ENCODE data around the gene MELTF. TPM values are rescaled to one million over a fixed set of nuclear protein-coding genes. Genes with fewer than 3 reads are reported as not detected.

MELTF gene
- total RNA-seq, 4 donors from 2014 or later = 5.0 to 11.5 (median 9.0) TPM

- 70% methylated on average over 16 of the region's 47 CpGs; no CpG with 5 or more reads in 1 of the 2 donors for WGBS, 2 donors (ENCODE audit: low coverage in 1 of 2)
- H3K9me3 ChIP-seq = no peaks in the 10 kb centered on the region
- no peaks in the 10 kb centered on the region for H3K27me3 ChIP-seq
- no peak for ATAC-seq
- H3K36me3 ChIP-seq = no peaks in the 10 kb centered on the region
- peaks cover 0 to 24% (median 8%) of the 10 kb centered on the region in 3 donors for H3K4me1 ChIP-seq
- H3K27ac ChIP-seq = no peak overlapping the region
- H3K4me3 ChIP-seq = no peak overlapping the region
- TF ChIP-seq EP300 (IDR thresholded peaks at IDR 0.05) = no peak
- no peak for TF ChIP-seq POLR2AphosphoS5 (IDR thresholded peaks at IDR 0.05)
- TF ChIP-seq POLR2A (IDR thresholded peaks at IDR 0.05) = no peak
- TF ChIP-seq CTCF (IDR thresholded peaks at IDR 0.05) = no peak
Observed at GRCh38 chr3:196966526-196967401, 62.9 kb downstream of the MELTF start.

- no peaks in the 10 kb centered on the region for H3K36me3 ChIP-seq
- no peaks in the 10 kb centered on the region for H3K27me3 ChIP-seq
- H3K27ac ChIP-seq = no peak overlapping the region
- WGBS, 2 donors (ENCODE audit: low coverage in 1 of 2) = 90 to 91% methylated on average over 7 to 10 of the region's 10 CpGs
- H3K4me1 ChIP-seq = peaks cover 0 to 24% (median 8%) of the 10 kb centered on the region in 3 donors
- ATAC-seq = no peak
- H3K4me3 ChIP-seq = no peak overlapping the region
- TF ChIP-seq EP300 (IDR thresholded peaks at IDR 0.05) (no peak), CTCF (IDR thresholded peaks at IDR 0.05) (no peak), POLR2AphosphoS5 (IDR thresholded peaks at IDR 0.05) (no peak)
- no peaks in the 10 kb centered on the region for H3K9me3 ChIP-seq
Observed at GRCh38 chr3:196965804-196966173, 63.8 kb downstream of the MELTF start.

GRCh38 chr3:196965112-196965803 lies 64.4 kb downstream of the MELTF start:
- H3K27ac ChIP-seq = no peak overlapping the region
- TF ChIP-seq POLR2AphosphoS5 (IDR thresholded peaks at IDR 0.05) (no peak), CTCF (IDR thresholded peaks at IDR 0.05) (no peak), POLR2A (IDR thresholded peaks at IDR 0.05) (no peak), EP300 (IDR thresholded peaks at IDR 0.05) (no peak)
- H3K27me3 ChIP-seq = no peaks in the 10 kb centered on the region
- peaks cover 0 to 23% (median 8%) of the 10 kb centered on the region in 3 donors for H3K4me1 ChIP-seq
- 82 to 89% methylated on average over 7 to 10 of the region's 11 CpGs for WGBS, 2 donors (ENCODE audit: low coverage in 1 of 2)
- ATAC-seq = no peak
- H3K4me3 ChIP-seq = no peak overlapping the region
- no peaks in the 10 kb centered on the region for H3K36me3 ChIP-seq
- no peaks in the 10 kb centered on the region for H3K9me3 ChIP-seq

- TF ChIP-seq POLR2AphosphoS5 (IDR thresholded peaks at IDR 0.05) (no peak), POLR2A (IDR thresholded peaks at IDR 0.05) (no peak), EP300 (IDR thresholded peaks at IDR 0.05) (no peak), CTCF (IDR thresholded peaks at IDR 0.05) (no peak)
- Histone ChIP-seq H3K36me3 (no peaks in the 10 kb centered on the region), H3K27ac (no peak overlapping the region), H3K27me3 (no peaks in the 10 kb centered on the region), H3K9me3 (no peaks in the 10 kb centered on the region), H3K4me3 (no peak overlapping the region), H3K4me1 (peaks cover 0 to 19% (median 8%) of the 10 kb centered on the region in 3 donors)
- 46 to 92% methylated on average over 2 of the region's 2 CpGs for WGBS, 2 donors (ENCODE audit: low coverage in 1 of 2)
- ATAC-seq = no peak
Observed at GRCh38 chr3:196963631-196963953, 66.0 kb downstream of the MELTF start.

Data from gastroesophageal sphincter (tissue), 4 donors.